IPS-15b (cell line): ENCODE measurements around the gene GPR137.
A peak's percentile ranks its signal among the peaks of the same experiment; 100 is the strongest.

Source experiments
- H3K27me3 ChIP-seq: one replicate; pipeline ENCODE4 v1.6.1; 2013; ENCODE audit warnings: low read length; ENCODE audit not compliant: control insufficient read depth, insufficient read depth
- H3K36me3 ChIP-seq: one replicate; pipeline ENCODE4 v1.6.1; 2013; ENCODE audit warnings: low read length; ENCODE audit not compliant: control insufficient read depth, insufficient read depth
- H3K4me1 ChIP-seq: one replicate; pipeline ENCODE4 v1.6.1; 2013; ENCODE audit warnings: mild to moderate bottlenecking, low read length; ENCODE audit not compliant: control insufficient read depth, insufficient read depth
- H3K4me3 ChIP-seq: one replicate; pipeline ENCODE4 v1.5.1; 2013; ENCODE audit warnings: low read depth, low read length
- H3K9ac ChIP-seq: one replicate; pipeline ENCODE4 v1.6.1; 2013; ENCODE audit warnings: low read depth, mild to moderate bottlenecking, low read length
- H3K9me3 ChIP-seq: one replicate; pipeline ENCODE4 v1.6.1; 2013; ENCODE audit warnings: mild to moderate bottlenecking, low read length; ENCODE audit not compliant: control insufficient read depth, insufficient read depth

The GPR137 gene

GRCh38 chr11:64285885-64286800, 495 bp downstream of the GPR137 start:
- Histone ChIP-seq H3K36me3 (no peaks in the 10 kb centered on the region), H3K4me1 (no peaks in the 10 kb centered on the region)

GRCh38 chr11:64286801-64287159, 1.1 kb downstream of the GPR137 start:
- H3K9ac ChIP-seq, result no peak overlapping the region
- H3K4me3 ChIP-seq, result no peak overlapping the region
- no peaks in the 10 kb centered on the region for H3K9me3 ChIP-seq
- H3K36me3 ChIP-seq, result no peaks in the 10 kb centered on the region
- H3K4me1 ChIP-seq, result no peaks in the 10 kb centered on the region
- H3K27me3 ChIP-seq, result peaks cover 26% of the 10 kb centered on the region

More at GRCh38 chr11:64285885-64286800, 495 bp downstream of the GPR137 start:
- Histone ChIP-seq H3K9me3 (no peaks in the 10 kb centered on the region), H3K4me3 (peak overlapping the region; percentile 87), H3K27me3 (peaks cover 22% of the 10 kb centered on the region), H3K9ac (no peak overlapping the region)

- H3K27me3 ChIP-seq, result peaks cover 37% of the 10 kb centered on the region
- H3K9me3 ChIP-seq, result no peaks in the 10 kb centered on the region
- H3K4me1 ChIP-seq, result no peaks in the 10 kb centered on the region
- no peaks in the 10 kb centered on the region for H3K36me3 ChIP-seq
- no peak overlapping the region for H3K4me3 ChIP-seq
- no peak overlapping the region for H3K9ac ChIP-seq
These were observed 2.2 kb downstream of the GPR137 start for GRCh38 chr11:64287676-64288352.

GRCh38 chr11:64288353-64288750, 2.7 kb downstream of the GPR137 start:
- Histone ChIP-seq H3K4me1 (no peaks in the 10 kb centered on the region), H3K9ac (no peak overlapping the region), H3K36me3 (no peaks in the 10 kb centered on the region), H3K9me3 (no peaks in the 10 kb centered on the region), H3K4me3 (no peak overlapping the region), H3K27me3 (peaks cover 42% of the 10 kb centered on the region)

- peaks cover 49% of the 10 kb centered on the region for H3K27me3 ChIP-seq
- no peak overlapping the region for H3K4me3 ChIP-seq
- no peaks in the 10 kb centered on the region for H3K4me1 ChIP-seq
- H3K9ac ChIP-seq, result no peak overlapping the region
- no peaks in the 10 kb centered on the region for H3K9me3 ChIP-seq
- no peaks in the 10 kb centered on the region for H3K36me3 ChIP-seq
These were observed 3.4 kb downstream of the GPR137 start for GRCh38 chr11:64289002-64289564.

GRCh38 chr11:64290352-64291261, 5.0 kb downstream of the GPR137 start:
- H3K4me3 ChIP-seq, result peak overlapping the region; percentile 41
- H3K9ac ChIP-seq, result no peak overlapping the region
- H3K36me3 ChIP-seq, result no peaks in the 10 kb centered on the region
- H3K9me3 ChIP-seq, result no peaks in the 10 kb centered on the region
- peaks cover 65% of the 10 kb centered on the region for H3K27me3 ChIP-seq
- no peaks in the 10 kb centered on the region for H3K4me1 ChIP-seq

GRCh38 chr11:64291262-64291751, 5.7 kb downstream of the GPR137 start, which contains the start of gene KCNK4:
Gene KCNK4, plus strand, starts transcription at chr11:64291302. Its CDS starts 1,717 bp downstream, at chr11:64293019.
- no peaks in the 10 kb centered on the region for H3K4me1 ChIP-seq
- H3K27me3 ChIP-seq, result peaks cover 72% of the 10 kb centered on the region
- no peaks in the 10 kb centered on the region for H3K9me3 ChIP-seq
- H3K36me3 ChIP-seq, result no peaks in the 10 kb centered on the region
- peak within 1 kb of the TSS; percentile 41 for H3K4me3 ChIP-seq
- H3K9ac ChIP-seq, result no peak within 1 kb of the TSS

GRCh38 chr11:64291752-64292459, 6.3 kb downstream of the GPR137 start:
- Histone ChIP-seq H3K9me3 (no peaks in the 10 kb centered on the region), H3K27me3 (peaks cover 78% of the 10 kb centered on the region), H3K9ac (no peak overlapping the region), H3K4me1 (no peaks in the 10 kb centered on the region), H3K4me3 (peak overlapping the region; percentile 39), H3K36me3 (no peaks in the 10 kb centered on the region)

- Histone ChIP-seq H3K27me3 (peaks cover 83% of the 10 kb centered on the region), H3K4me1 (no peaks in the 10 kb centered on the region), H3K9me3 (no peaks in the 10 kb centered on the region), H3K36me3 (no peaks in the 10 kb centered on the region), H3K4me3 (peak overlapping the region; percentile 39), H3K9ac (no peak overlapping the region)
These were observed 7.0 kb downstream of the GPR137 start for GRCh38 chr11:64292460-64293254.

GRCh38 chr11:64294774-64295173, 9.1 kb downstream of the GPR137 start:
- Histone ChIP-seq H3K4me3 (no peak overlapping the region), H3K4me1 (no peaks in the 10 kb centered on the region), H3K9ac (no peak overlapping the region), H3K36me3 (no peaks in the 10 kb centered on the region), H3K27me3 (peaks cover 98% of the 10 kb centered on the region), H3K9me3 (no peaks in the 10 kb centered on the region)
